ENCODE measurements around the gene SPAG7.

SPAG7 gene

DNA sequence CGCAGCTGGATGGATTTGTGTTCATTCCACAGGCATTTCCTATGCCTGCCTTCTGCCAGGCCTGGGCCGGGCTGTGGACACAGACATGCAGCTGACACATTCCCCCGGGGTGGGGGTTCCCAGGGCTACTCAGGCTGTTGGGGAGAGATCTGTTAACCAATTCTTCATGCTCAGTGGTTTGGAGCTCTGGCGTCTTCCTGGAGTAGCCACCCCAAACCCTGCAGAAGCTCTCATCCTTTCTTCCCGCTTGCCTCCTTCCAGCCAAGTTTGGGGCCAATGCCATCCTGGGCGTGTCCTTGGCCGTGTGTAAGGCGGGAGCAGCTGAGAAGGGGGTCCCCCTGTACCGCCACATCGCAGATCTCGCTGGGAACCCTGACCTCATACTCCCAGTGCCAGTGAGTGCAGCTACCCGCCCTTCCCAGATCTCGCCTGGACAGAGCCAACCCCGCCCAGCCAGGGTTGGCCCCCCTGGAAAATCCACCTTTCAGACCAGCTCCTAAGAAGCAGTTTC, 14.1 kb downstream of the SPAG7 start:
- TF ChIP-seq, protein P1, sequence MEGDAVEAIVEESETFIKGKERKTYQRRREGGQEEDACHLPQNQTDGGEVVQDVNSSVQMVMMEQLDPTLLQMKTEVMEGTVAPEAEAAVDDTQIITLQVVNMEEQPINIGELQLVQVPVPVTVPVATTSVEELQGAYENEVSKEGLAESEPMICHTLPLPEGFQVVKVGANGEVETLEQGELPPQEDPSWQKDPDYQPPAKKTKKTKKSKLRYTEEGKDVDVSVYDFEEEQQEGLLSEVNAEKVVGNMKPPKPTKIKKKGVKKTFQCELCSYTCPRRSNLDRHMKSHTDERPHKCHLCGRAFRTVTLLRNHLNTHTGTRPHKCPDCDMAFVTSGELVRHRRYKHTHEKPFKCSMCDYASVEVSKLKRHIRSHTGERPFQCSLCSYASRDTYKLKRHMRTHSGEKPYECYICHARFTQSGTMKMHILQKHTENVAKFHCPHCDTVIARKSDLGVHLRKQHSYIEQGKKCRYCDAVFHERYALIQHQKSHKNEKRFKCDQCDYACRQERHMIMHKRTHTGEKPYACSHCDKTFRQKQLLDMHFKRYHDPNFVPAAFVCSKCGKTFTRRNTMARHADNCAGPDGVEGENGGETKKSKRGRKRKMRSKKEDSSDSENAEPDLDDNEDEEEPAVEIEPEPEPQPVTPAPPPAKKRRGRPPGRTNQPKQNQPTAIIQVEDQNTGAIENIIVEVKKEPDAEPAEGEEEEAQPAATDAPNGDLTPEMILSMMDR (IDR thresholded peaks at IDR 0.05): no peak

DNA sequence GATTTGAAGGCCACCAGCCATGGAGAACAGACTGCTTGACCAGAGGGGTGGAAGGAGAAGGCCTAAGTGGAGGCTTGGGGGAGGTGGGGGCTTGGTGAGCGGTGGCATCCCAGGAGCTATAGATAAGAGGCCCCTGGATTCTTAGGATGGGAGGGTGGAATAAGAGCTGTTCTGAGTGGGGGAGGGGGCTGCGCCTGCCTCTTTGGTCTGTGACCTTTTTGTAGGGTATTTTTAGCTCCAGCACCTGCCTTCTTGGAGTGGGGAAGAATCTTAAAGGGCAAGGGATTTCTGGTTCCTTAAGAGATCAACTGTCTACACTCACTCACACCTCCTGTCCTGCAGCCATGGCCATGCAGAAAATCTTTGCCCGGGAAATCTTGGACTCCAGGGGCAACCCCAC, 16.1 kb downstream of the SPAG7 start:
- TF ChIP-seq, protein P1 (IDR thresholded peaks at IDR 0.05): no peak

DNA sequence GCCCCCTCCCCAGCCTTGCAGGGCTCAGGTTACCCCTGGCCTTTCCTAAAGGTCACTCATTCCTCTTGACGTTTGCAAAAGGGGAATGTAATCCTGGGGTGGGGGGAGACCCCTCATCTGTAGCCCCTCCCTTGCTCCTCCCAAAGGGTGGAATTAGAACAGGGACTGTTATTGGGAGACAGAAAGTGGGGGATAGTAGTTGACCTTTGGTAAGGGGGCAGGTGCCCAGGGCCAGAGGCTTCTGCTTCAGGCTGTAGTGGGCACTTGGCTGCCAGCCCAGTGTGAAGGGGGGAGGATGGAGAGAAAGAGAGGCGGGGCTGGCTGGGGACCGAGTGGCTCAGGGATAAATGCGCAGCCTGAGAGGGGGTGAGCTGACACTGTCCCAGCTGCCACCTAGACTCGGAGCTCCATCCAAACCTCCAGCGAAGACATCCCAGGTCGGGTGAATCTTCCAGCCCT, 16.8 kb downstream of the SPAG7 start, which contains the start of gene ENO3:
TSS of gene ENO3 (plus strand) at position 374 of the 459 bp plus-strand sequence. CDS start 711 bp downstream, outside the sequence.
- TF ChIP-seq, protein P1 (IDR thresholded peaks at IDR 0.05): no peak

DNA sequence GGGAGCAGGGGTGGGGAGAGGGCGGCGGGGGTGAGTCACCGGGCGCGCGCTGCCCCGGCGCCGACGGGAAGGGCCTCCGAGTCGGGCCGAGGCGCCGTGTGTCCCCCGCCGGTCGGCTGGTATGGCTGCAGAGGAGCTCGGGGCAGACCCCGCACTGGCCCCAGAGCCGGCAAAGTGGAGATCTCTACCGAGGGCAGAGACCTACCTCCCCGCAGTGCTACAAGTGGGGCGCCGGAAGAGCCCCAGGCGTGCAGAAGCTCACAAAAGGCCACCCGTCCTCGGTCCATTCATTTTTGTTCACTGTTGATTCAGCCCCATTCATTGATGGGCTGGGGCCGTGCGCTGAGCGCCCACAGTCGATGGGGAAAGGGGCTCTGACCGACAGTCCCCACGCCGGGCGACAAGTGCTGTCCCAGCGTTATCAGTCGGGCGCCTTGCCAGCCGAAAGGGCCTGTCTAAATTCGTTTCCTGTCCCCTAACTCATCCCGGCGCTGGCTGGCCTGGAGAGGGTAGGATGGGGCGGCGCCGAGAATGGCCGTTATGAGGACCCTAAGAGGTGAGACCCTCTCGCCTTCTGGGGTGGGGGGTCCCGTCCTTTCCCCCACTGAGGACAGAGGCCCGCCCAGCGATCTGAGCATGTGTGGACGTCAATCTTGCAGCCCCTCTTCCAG, 17.4 kb downstream of the SPAG7 start:
- TF ChIP-seq, protein P1 (IDR thresholded peaks at IDR 0.05): no peak

DNA sequence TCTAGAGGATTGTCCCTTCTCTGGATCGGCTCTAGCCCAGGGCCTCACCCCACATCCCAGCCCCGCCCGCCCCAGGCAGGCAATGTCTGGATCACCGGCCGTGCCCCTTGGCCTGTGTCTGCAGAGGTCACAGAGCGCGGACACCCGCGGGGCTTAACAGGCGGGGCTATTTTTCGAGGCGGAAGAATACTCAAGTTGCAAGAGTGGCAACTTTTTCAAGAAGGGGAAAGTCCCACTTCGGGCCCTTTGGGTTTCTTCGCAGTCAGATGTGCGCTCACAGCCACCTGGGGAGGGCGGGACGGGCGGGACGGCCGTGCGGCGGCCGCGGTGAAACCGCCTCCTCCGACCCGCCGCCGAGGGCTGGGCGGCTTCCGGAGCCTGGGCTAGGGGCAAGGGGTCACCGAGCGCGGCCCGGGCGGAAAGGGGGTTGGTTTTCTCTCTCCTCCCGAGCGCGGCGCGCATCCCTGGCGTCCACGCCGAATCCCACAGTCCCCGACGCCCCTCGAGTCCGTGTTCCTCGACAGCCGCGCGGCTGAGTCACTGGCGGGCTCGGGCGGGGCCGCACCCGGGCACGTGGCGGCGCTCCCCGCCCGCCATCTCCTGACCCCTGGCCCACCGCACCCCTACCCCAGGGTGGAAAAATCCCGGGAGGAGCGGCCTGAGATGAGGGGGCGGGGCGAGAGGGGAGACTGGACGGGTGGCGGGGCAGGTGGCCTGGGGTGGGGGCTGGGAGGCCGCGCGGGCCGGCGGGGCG, 18.1 kb downstream of the SPAG7 start:
- TF ChIP-seq, protein P1 (IDR thresholded peaks at IDR 0.05): no peak

DNA sequence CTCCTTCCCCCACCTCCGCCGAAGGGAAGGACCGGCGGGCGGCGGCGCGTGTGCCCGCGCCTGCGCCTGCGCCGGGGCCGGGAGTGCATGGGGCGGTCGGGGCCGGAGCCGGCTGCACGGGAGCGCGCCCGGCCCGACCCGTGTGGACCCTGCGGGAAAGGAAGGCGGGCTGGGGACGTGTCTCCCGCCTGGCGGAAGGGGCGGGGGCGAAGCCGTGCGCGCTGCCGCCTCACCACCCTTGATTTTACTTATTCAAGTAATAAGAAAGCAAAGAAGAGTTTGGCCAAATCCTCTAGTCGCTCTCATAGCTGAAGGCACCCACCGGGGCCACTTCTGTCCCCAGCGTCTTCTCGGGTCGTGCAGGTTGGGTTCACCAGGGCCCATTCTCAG, 18.7 kb downstream of the SPAG7 start:
- TF ChIP-seq, protein P1 (IDR thresholded peaks at IDR 0.05): no peak

DNA sequence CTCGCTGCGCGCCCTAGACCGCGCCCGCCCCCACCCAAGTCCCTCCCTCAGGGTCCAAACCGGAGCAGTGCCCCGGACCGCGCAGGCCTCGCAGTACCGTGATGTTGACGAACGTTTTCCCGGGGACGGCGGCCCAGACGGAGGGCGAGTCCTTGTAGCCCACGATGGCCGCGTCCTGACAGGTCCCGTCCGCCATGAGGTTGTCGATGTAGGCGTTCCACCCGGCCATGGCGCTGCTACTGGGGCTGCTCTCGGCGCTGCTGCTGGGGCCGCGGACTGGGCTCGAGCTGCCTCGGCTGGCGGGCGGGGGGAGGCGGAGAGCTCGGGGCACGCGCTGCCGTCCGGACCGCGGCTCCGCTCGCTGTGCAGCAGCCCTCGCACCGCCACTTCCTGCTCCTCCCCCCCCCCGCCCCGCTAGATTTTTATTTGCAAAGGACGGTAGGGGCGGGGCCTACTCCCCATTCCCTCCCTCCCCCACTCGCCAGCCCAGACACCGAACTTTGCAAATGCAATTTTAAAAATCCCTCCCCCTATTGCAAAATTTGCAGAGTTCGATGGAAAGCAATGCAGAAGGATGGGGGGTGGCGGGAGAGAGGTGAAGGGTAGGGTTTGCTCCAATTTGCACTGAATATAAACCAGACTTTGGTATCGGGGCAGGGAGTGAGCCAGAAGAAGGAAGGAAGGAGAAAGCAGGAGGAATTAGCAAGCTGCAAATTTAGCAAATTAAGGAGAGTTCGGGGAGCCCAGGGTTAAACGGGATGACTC, 19.3 kb downstream of the SPAG7 start, which contains the start of gene PFN1:
TSS of gene PFN1 (minus strand) at position 365 of the 765 bp plus-strand sequence. CDS start at position 229, 136 bp downstream.
- TF ChIP-seq, protein P1 (IDR thresholded peaks at IDR 0.05): no peak

Measured in LNCAP (cell line).